A673 (cell line): ENCODE measurements around the gene USF3.

Experiments used
- CTCF ChIP-seq: fragments of 300-800, 200-600 bp; sonication (generic); conservative IDR thresholded peaks from 2 replicates; pipeline ENCODE4 v1.5.1; 2017; ENCODE audit warnings: low read depth, mild to moderate bottlenecking, antibody characterized with exemption, low read length, moderate library complexity, mixed read lengths
- EZH2 ChIP-seq: fragments of 200-600 bp; sonication (generic); IDR thresholded peaks from 2 replicates; pipeline ENCODE4 v1.6.1; 2017; ENCODE audit warnings: borderline replicate concordance, low read depth, mild to moderate bottlenecking, mixed read lengths, antibody characterized with exemption, low read length; ENCODE audit not compliant: poor library complexity, severe bottlenecking

GRCh38 chr3:113717818-113718217 lies 21.4 kb upstream of the USF3 start:
- no peak for TF ChIP-seq CTCF
- no peak for TF ChIP-seq EZH2
